ENCODE results near the gene PPM1J. TPM values are rescaled to one million over a fixed set of nuclear protein-coding genes. Genes with fewer than 3 reads are reported as not detected.

Gene PPM1J
- total and polyA plus RNA-seq, 9 of the 15 experiments (the other 6 are each of a cell fraction or from before 2014, with no cell fraction given), result 0.25 to 10.5 (median 4.2) TPM

- Histone ChIP-seq H3K4me3 (no peak overlapping the region), H3K9ac (ENCODE audit: insufficient read depth in 1 of 2, low read depth in 2 of 2, low read length in 2 of 2) (no peak overlapping the region), H3K4me2 (ENCODE audit: insufficient read depth, low read length) (no peak overlapping the region), H2AFZ (ENCODE audit: low read depth, low read length) (no peak overlapping the region), H3K27me3 (ENCODE audit: control insufficient read depth in 2 of 2, insufficient read depth in 2 of 2, low read length in 2 of 2) (no peaks in the 10 kb centered on the region), H3K27ac (ENCODE audit: extremely low read depth, low read depth, low read length) (no peak overlapping the region), H3K4me1 (replicated peaks in 1 of 2; ENCODE audit: control insufficient read depth in 2 of 2, insufficient read depth in 2 of 2, low read length in 2 of 2) (peaks cover 34 to 36% of the 10 kb centered on the region in 2 experiments), H3K79me2 (ENCODE audit: control insufficient read depth, insufficient read depth, low read length) (peaks cover 35% of the 10 kb centered on the region), H3K36me3 (ENCODE audit: control insufficient read depth, insufficient read depth, low read length) (peaks cover 13% of the 10 kb centered on the region; the same call in 2 of the 3 replicates), H3K9me1 (ENCODE audit: control insufficient read depth, insufficient read depth, low read length) (no peaks in the 10 kb centered on the region), H3K9me3 (replicated peaks; ENCODE audit: control insufficient read depth, insufficient read depth, low read depth, low read length) (no peaks in the 10 kb centered on the region), H4K20me1 (replicated peaks; ENCODE audit: control insufficient read depth, insufficient read depth, low read length) (no peaks in the 10 kb centered on the region)
- no TSS peak for BruUV-seq (replicated peaks)
- in situ Hi-C loops (cut with MboI) (loop anchor here (5.0 kb wide), 3 partner anchors 91 to 316 kb away; partner anchors contain the start of genes CAPZA1 and ST7L), intact Hi-C loops (cut with micrococcal nuclease) (loop anchor here (10.0 kb wide), 1 partner anchor 244 kb away; no protein-coding TSS in a partner anchor)
- DNase-seq (ENCODE audit: extremely low read depth in 1 of 4, low spot score in 3 of 4) (peak in 2 of 4 experiments; percentile 32 to 47), ATAC-seq (no peak), FAIRE-seq (no peak)
- ChIA-PET CTCF (ENCODE audit: low intra/inter-chr PET ratio) (interaction anchor here (3.2 kb wide), 1 partner anchor 318 kb away, joined by 21 read pairs; no protein-coding TSS in a partner anchor), POLR2A (interaction anchor here (0.6 to 2.4 kb wide), 6 partner anchors 9 to 737 kb away, joined by 3 to 15 read pairs (median 4); partner anchors contain the start of genes LRIG2 and ST7L)
- WGBS (ENCODE audit: insufficient coverage, low coverage, missing lambda C conversion rate), result 47% methylated on average over 3 of the region's 3 CpGs
- TF ChIP-seq TEAD4 (IDR thresholded peaks at IDR 0.05; ENCODE audit: low read length) (peak; percentile 32; the same call in 1 of the 2 replicates), TEAD4 (CRISPR knock-in tag; IDR thresholded peaks at IDR 0.05; ENCODE audit: borderline replicate concordance) (no peak), ZNF175 (CRISPR knock-in tag; IDR thresholded peaks at IDR 0.05; ENCODE audit: low read depth) (no peak), SMAD3 (CRISPR knock-in tag; conservative IDR thresholded peaks at IDR 0.05) (no peak), BDP1 (IDR thresholded peaks at IDR 0.05; ENCODE audit: insufficient read depth, insufficient read length) (no peak), HNRNPH1 (optimal IDR thresholded peaks at IDR 0.05; ENCODE audit: low read depth, low read length) (no peak), ZNF655 (CRISPR knock-in tag; IDR thresholded peaks at IDR 0.05) (no peak), ZNF165 (CRISPR knock-in tag; IDR thresholded peaks at IDR 0.05; ENCODE audit: borderline replicate concordance) (no peak), ARID1B (IDR thresholded peaks at IDR 0.05) (peak; percentile 37; the same call in 1 of the 2 replicates), BRF2 (IDR thresholded peaks at IDR 0.05; ENCODE audit: borderline replicate concordance, insufficient read depth, insufficient read length) (peak; percentile 37), MTF1 (CRISPR knock-in tag; IDR thresholded peaks at IDR 0.05; ENCODE audit: borderline replicate concordance) (no peak), HNRNPK (IDR thresholded peaks at IDR 0.05; ENCODE audit: low read depth, low read length, poor library complexity, severe bottlenecking) (no peak), TCF3 (CRISPR knock-in tag; IDR thresholded peaks at IDR 0.05) (peak; percentile 57), DLX4 (CRISPR knock-in tag; IDR thresholded peaks at IDR 0.05) (no peak), BHLHE40 (IDR thresholded peaks at IDR 0.05; ENCODE audit: low read length) (no peak), ZNF584 (CRISPR knock-in tag; IDR thresholded peaks at IDR 0.05; ENCODE audit: low read depth) (no peak), E2F3 (CRISPR knock-in tag; IDR thresholded peaks at IDR 0.05) (no peak), CBFA2T3 (IDR thresholded peaks at IDR 0.05) (peak; percentile 60), CBFA2T2 (conservative IDR thresholded peaks at IDR 0.05) (0 out of 2 replicates have a peak, but pooled peaks have one; percentile 16), THAP7 (CRISPR knock-in tag; IDR thresholded peaks at IDR 0.05) (no peak), TAL1 (IDR thresholded peaks at IDR 0.05) (peak; percentile 36; the same call in 1 of the 2 replicates)
Observed at GRCh38 chr1:112708489-112708888, 6.6 kb downstream of the PPM1J start.
